Eye (tissue), 1 donor: ENCODE data around the gene HLF.

Source experiments
- DNase-seq: peaks from one replicate; pipeline ENCODE4 v3.0.0-alpha.2; 2015

The HLF gene

DNA sequence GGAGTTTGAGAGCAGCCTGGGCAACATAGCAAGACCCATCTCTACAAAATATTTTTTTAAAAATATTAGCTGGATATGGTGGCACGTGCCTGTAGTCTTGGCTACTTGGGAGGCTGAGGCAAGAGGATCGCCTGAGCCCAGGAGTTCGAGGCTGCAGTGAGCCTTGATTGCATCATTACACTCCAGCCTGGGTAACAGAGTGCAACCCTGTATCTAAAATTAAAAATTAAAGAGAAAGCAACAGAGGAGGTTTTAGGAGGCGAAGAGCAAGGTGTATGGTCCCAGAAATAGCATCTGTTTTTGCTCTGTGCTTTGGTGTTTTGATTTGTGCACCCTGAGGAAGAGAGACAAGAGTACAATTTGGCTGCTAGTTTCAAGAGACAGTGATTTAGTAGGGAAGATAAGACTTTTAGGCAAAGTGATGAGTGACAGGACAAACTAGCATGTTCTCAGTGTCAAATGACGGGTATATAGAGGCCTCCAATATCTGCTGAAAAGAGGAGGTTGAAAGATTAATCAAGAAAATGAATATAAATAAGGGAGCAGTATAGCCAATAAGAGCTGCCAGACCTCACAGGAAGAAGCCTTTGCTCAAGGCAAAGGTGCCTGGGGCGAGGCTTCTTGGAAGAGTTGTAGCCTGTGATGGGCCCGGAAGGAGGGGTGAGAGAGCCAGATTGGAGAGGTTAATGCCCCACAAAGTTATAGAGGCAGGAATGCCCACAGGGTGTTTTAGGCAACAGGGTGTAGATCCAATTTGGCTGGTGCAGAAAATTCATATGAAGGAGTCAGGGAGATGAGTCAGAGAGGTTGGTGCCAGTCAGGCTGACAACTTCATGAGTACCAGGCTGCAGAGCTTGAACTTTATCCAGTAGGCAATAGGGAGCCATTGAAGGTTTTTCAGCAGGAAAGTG lies 11.4 kb downstream of the HLF start:
- DNase-seq = no peak

DNA sequence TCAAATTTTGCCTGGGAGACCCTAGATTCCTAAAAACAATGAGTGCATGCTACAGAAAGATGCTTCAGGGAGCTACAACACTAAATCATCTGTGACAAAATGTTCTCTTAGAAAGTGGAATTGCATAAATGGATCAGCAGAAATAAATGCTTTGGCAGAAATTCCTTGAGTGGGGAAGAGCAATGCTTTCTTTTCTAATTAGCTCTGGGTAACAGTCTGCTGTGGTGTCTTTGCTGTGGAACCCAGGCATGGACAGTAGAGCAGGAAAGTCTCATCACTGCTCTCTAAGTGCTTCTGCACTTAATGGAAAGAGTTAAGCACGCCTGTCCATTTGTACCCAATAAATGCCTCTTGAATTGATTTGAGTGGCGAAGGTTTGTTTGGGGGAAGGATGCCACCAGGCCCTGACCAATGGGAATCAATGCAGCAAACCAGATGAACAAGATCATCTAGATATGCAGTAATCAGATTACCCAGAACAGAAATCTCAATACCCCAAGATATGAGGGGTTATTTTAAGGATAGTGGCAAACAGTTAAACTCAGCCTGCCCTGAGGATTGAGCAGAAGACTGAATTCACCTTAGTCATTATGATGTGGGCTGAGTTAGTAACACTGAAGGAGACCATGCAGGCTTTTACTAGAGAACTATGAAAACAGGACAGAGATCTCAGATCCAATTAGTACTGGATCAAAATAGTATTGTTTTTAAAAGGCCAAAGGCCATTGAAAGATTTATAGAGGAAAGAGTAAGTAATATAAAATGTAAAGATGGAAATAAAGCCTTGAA lies 13.6 kb downstream of the HLF start:
- no peak for DNase-seq

DNA sequence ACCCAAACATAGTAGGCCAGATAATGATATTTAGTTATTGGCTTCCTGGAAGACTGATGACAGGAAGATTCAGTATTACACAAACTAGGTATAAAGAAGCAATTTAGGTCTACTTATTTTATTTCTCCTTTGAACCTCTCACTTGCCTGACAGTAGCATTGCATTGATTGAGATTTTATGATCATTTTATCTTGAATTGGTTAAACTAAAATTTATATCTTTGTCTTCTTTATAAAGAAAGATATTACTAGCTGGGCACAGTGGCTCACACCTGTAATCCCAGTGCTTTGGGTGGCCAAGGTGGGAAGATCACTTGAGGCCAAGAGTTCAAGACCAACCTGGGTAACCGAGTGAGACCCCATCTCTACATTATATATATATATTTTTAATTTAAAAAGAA lies 14.4 kb downstream of the HLF start:
- no peak for DNase-seq

DNA sequence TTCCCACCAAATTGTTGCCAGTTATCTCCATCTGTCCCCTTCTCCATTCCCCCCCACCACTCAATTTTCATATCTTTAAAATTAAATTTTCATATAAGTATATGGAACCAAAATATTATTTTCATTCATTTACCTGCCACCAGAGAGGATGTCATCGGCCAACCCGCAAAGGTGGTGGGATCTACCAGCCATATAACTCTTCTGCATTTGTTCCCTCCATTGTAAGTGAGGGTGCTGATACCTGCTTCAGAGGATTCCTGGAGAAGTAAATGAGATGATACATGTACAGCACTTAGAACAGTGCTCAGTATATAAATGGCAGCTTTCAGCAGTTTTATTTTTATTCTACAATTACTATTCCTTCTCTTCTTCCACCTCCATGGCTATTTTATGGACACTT lies 15.0 kb downstream of the HLF start:
- no peak for DNase-seq

DNA sequence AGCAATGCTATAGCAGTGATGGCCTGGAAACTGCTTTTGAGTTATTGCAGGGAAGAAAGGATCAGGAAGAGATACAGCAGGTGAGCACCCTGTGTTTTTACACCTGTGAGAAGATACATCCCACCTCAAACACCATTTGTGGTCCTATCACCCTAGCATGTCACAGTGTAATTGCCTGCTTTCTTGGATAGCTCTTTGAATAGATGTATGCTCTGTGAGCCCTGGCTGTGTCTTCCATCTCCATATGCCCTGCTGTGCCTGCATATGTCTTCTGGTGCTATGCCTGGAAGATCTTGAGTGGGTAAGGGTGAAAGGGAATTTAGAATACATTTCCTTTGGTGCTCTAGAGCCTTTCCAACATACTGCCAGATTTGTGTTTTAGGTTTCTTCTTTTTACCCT lies 15.5 kb downstream of the HLF start:
- DNase-seq = no peak

DNA sequence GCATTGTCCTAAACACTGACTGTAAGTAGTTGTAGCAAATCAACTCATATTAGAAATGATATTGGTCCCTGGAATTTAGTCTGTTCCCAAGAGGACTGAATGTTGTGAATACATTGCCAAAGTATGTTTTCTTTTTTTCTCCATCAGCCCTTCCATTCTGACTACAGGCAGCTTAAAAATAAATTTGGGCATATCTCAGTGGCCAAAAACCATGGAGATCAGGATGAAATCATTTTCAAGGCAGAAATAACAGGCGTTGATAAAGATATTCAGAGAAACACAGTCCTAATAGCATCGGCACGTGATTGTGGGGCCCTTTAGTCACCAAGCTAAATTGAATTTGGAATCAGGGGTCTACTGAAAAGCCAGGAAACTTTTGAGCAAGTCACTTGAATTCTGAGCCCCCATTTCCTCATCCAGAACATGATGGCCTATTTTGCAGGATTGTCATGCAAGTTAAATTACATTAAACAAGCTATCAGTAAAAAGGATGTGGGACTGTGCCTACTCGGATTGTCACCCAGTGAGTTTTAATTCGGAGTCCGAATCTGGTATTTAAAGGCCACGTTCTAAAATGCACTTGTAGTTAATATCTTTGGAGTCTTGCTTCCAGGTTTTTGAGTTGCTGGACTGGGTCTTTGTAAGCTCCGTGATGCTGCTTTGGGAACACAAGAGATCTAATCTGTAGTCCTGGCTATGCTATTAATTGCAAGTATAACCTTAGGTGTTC lies 17.1 kb downstream of the HLF start:
- no peak for DNase-seq

DNA sequence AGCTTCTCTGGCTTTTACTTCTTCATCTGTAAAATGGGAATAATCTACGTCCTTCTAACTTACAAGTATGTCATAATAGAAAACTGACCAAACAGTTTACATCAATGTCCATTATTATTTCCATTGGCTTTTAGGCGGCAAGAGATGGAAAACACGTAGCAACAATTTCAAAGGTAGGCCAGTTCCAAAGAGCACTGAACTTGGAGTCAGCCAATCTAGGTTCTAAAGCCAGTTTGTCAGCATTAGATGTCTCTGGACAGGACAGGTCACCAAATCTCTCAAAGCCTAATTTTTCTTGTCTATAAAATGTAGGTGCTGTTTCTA lies 17.6 kb downstream of the HLF start:
- no peak for DNase-seq

DNA sequence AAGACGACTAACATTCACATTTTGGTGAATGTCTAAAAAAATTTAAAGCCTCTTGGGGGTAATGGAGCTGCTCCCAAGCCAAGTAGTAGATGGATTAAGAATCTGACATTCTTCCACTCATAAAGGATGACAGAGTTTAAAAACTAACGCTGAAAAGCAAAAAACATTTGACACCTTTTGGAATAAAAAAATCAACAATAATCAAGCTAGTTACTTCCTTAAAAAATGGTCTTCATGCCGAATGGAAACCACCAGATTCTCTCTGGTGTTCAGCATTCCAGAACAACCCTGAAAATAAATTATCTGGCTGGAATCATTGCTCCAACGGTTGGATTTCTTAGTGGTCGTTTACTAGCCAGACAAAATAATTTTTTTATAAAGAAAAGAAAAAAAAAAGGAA lies 18.0 kb downstream of the HLF start:
- no peak for DNase-seq

DNA sequence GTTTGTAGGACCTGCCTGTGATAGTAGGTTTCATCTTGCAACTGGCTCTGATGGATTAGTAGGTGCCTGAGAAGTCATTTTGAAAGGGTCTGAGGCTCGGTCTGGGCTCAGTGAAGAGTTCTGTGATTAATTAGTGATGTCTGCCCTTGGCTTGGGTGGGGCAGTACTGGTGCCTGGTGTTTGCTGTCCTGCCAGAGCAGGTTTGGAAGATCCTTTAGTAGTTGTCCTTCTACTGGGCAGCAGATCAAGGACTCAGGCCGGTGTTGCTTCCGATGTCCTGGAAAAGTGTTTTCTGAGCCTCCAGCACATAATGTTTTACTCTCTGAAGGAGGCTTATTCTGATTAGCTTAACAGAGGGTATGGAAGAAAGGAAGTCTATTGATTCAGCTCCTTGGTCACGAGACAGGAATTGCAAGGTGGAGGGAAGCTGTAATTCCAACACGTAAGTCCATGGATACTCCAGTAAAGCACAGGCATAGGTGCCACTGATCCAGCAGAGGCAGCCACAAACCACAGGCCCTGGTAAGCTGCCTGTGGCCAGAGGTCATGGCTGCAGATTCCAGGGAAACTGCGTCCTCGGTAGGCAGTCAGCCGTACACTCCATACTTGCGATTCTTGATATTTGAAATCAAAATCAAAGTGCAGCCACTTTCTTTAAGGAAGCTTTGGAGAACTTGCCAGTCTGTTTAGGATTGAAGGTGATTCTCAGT lies 18.7 kb downstream of the HLF start:
- no peak for DNase-seq

DNA sequence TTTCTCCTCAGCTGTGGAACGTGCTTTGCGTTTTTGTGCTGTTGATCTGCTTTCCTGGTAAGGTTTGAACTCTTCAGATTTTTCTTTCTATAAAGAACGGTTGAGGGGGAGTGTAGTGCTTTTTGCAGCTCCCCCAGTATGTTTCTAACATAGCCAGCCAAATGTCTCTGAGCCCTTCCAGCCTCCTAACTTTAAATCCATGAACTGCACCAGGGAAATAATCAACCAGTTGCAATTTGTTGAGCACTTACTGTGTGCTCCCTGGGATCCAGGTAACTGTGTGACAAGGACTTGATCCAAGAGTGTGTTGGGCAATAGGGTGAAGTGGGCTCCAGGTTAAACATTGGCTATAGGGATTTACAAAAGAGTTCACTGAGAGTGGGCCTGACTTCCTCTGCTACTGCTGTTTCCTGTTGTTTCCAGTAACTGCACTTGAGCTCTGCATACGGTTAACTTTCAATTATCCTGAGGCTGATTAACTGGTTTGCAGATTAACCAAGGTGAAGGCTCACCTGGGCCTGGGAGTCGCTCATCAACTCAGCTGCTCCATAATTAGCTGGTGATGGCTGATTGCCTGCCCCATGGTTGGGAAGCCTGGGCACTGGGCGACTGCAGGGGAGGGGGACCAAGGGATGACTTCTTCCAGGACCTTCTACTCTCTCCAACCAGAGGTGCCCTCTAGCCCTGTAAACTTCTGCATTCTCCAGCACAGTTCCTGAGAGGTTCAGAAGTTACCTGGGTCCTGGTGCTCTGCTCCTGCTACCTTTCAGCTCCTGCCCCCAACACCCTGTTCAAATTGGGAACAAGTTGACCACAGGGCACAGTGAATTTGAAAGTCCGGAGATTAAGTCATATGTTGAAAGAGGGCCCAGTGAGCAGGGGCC lies 19.5 kb downstream of the HLF start:
- no peak for DNase-seq

DNA sequence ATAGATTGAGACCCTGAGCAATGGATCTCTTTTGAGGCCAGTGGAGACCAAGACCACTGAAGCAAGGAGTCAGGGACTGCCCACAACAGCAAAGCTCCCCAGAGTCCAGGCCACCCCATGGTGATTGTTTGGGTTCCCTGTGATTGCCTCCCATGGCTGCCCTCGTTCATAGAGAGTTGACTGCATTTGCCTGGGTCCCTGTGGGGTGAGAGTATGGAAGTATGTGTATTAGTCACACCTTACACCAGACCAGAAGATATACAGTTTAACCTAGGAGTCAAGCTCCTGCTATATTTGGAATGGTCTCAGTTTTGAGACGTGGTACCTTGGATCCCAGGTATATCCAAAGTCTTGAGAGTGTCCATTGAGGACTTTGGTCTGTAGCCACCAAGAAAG lies 20.2 kb downstream of the HLF start:
- no peak for DNase-seq

DNA sequence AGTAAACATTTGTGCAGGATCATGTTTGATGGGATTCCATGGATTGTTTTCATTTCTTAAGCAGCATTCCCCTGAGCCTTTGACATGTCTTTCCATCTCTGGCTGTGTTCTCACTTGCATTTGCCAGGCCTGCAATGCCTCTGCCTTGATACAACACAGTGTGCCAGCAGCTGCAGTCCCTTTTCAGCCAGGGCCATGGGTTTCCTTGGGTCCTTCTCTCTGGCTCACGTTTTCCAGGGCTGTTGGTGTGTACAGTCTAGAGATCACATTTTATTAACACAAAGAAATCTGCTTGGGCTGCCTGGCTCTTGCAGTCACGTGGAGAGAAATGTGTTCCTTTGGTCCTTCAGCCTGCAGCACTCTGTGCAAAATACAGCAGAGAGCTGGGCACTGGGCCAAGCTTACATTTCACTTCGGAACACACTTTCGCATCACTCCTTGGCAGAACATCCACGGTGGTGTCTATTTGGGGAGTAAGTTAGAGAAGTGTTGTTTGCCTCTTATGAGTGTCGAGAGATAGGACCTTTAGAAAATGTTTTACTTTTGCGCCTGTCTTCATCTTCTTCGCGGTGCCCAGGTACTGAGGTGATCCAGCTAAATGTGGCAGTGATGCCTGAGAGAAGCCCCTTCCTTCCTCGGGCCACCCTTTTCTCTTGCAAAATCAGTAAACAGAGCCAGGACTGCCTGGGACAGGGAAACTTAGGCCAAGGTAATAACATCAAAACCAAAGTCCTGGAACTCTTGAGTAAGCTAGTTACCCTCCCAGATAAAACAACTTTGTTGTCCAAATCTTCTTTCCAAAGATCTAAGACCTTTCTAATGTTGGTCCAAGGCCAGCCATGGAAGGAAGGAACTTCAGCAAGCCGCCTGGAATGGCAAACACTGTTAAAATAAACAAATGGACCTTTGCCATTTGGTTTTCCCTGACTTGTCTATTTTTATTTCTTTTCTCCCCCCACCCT lies 20.9 kb downstream of the HLF start:
- DNase-seq = peak; percentile 90

DNA sequence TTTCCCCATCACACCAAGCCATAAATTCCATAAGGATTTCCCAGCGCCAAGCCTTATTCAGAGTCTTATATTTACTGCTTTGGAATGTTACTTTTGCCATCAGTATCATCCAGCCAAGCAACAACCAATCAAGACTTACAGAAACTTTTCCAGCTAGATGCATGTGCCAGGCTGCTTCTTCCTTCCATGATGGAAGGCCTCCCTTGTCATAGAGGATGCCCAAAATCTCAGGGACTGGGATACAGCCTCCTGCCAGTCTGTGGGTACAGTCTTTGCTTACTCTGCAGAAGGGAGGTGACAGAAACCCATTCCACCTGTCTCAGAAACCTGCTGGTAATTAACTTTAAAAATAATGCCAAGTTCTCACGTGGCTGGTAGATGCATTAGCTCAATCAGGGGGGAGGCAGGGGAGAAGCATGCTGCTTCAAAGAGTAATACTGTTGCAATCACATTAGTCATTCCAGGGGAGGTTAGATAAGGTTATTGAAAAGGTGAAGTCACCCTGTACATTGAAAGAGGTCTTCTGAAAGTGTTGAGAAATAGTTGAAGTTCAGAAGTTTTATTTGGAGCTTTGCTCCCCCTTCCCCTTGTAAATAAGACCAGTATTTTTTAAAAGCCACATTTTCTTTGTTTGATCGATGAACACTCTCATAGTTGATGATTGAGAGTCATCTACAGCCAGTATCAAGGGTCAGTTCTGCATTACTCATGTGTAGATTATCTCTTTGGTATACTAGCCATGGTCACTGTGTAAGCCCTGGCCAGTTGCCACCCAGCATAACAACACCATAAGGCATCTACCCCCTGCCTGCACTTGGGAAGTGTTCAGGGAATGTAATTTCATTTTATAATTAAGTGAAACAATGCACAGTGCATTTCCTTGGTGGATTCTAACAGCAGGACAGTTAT lies 22.2 kb downstream of the HLF start:
- no peak for DNase-seq

DNA sequence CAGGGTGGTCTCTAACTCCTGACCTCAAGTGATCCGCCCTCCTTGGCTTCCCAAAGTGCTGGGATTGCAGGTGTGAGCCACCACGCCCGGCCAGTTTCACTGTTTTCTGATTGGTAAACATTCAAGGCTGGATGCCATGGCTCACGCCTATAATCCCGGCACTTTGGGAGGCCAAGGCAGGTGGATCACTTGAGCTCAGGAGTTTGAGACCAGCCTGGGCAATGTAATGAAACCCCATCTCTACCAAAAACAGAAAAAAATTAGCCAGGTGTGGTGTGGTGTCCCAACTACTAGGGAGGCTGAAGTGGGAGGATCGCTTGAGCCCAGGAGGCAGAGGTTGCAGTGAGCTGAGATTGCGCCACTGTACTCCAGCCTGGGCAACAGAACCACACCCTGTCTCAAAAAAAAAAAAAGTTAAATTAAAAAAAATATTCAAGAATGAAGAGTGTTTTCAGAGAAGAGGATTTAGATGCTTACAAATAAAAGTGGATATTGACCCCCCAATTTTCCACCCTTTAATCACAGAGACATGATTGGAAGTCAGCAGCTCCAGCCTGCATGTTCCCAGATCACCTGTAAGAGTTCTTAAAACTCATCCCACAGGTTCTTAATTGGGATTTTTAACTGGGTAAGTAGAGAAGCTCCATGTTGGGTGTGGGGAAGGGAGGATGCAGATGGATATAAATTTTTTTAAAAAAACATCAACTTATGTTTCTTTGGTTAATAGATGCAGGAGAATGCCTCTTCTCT lies 23.8 kb downstream of the HLF start:
- no peak for DNase-seq

DNA sequence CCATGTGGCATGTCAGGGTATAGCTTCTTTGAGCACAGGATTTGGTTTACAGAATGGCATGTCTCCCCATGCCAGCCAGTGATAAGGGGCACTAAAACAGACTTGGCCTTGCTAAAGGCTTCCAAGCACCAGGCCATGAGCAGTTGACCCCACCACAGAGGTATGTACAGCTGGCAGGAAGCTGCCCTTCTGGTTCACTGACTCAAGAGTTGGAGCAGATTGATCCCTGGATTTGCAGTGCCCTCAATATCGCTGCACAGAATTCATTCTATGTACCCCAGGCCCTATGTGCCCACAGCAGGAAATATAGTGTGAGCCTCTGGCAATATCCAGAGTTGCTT lies 24.3 kb downstream of the HLF start:
- DNase-seq = no peak

DNA sequence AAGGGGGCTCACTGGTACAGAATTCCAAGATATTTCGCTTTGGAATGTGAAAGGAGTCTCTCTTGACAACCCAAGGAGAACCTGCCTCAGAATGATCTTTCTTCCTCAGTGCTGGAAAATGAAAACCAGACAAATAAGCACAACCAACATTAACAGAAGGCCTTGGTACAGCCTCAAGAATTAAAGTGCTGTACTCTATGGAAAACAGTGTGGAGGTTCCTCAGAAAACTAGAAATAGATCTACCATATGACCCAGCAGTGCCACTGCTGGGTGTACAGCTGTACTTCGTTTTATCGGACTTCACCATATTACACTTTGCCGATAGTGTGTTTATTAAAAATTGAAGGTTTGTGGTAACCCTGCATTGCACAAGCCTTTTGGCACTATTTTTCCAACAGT lies 25.2 kb downstream of the HLF start:
- DNase-seq = no peak

DNA sequence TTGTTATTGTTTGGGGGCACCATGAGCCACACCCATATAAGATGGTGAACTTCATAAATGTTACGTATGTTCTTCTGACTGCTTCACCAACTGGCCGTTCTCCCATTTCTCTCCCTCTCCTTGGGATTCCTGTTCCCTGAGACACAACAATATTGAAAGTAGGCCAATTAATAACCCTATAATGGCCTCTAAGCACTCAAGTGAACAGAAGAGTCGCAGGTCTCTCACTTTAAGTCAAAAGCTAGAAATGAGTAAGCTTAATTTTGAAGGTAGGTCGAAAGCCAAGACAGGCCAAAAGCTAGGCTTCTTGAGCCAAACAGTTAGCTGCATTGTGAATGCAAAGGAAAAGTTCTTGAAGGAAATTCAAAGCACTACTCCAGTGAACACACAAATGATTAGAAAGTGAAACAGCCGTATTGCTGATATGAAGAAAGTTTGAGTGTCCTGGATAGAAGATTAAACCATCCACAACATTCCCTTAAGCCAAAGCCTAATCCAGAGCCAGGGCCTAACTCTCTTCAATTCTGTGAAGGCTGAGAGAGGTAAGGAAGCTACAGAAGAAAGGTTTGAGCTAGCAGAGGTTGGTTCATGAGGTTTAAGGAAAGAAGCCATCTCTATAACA lies 25.8 kb downstream of the HLF start:
- no peak for DNase-seq

DNA sequence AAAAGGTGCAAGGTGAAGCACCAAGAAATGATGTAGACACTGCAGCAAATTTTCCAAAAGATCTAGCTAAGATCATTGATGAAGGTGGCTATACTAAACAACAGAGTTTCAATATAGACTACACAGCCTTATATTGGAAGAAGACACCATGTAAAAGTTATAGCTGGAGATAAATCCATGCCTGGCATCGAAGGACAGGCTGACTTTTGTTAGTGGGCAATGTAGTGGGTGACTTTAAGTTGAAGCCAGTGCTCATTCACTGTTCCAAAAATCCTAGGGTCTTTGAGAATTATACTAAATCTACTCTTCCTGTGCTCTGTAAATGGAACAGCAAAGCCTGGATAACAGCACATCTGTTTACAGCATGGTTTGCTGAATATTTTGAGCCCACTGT lies 26.4 kb downstream of the HLF start:
- DNase-seq = no peak

DNA sequence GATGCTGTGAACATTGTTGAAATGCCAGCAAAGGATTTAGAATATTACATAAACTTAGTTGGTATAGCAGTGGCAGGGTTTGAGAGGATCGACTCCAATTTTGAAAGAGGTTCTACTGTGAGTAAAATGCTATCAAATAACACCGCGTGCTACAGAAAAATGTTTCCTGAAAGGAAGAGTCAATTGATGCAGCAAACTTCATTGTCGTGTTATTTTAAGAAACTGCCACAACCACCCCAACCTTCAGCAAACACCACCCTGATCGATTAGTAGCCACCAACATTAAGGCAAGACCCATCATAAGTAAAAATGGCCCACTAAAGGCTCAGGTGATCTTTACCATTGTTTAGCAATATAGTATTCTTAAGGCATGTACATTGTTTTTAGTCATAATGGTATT lies 27.3 kb downstream of the HLF start:
- no peak for DNase-seq
